ENCODE data around the gene TAF13.
"Not testable (repeated sequence)": the region's sequence is repeated elsewhere in the genome, so short reads cannot be mapped to it uniquely, and the experiment has no call there.

The TAF13 gene

GRCh38 chr1:109045595-109045994 is 30.2 kb downstream of the TAF13 start:
- DNase-seq, result no peak

- peak; percentile 90 for DNase-seq
Observed at GRCh38 chr1:109041621-109042468, 34.0 kb downstream of the TAF13 start, which contains the start of gene WDR47. WDR47 (minus strand) TSS chr1:109042102; CDS start chr1:109023512, 18,590 bp downstream.

- peak; percentile 13 for DNase-seq
Observed at GRCh38 chr1:109040989-109041620, 34.7 kb downstream of the TAF13 start.

GRCh38 chr1:109040627-109040988 is 35.2 kb downstream of the TAF13 start:
- DNase-seq, result no peak

GRCh38 chr1:109034382-109034781 is 41.4 kb downstream of the TAF13 start:
- no peak for DNase-seq

- not testable (repeated sequence) for DNase-seq
Observed at GRCh38 chr1:109029493-109029892, 46.3 kb downstream of the TAF13 start.

GRCh38 chr1:109027841-109028240 is 48.0 kb downstream of the TAF13 start:
- no peak for DNase-seq

GRCh38 chr1:109025694-109026093 is 50.1 kb downstream of the TAF13 start:
- no peak for DNase-seq

GRCh38 chr1:109024646-109025045 is 51.2 kb downstream of the TAF13 start:
- DNase-seq, result no peak

GRCh38 chr1:109020693-109021257 is 55.0 kb downstream of the TAF13 start:
- no peak for DNase-seq

GRCh38 chr1:109017719-109018118 is 58.1 kb downstream of the TAF13 start:
- DNase-seq, result not testable (repeated sequence)

- DNase-seq, result no peak
Observed at GRCh38 chr1:109017134-109017533, 58.7 kb downstream of the TAF13 start.

Data from stimulated activated CD4-positive, alpha-beta T cell treated with anti-CD3 and anti-CD28 coated beads, Interleukin-12 subunit alpha, Interleukin-12 subunit beta, amount 100 ng/mL, for 4 hours (primary cell).